ENCODE results near the gene AAMDC.
"Not testable (repeated sequence)": the region's sequence is repeated elsewhere in the genome, so short reads cannot be mapped to it uniquely, and the experiment has no call there.

AAMDC gene

GRCh38 chr11:77819921-77820564 lies 901 bp upstream of the AAMDC start:
- peak; percentile 5 to 8 for DNase-seq (ENCODE audit: low read depth in 2 of 2, low spot score in 1 of 2)

DNA sequence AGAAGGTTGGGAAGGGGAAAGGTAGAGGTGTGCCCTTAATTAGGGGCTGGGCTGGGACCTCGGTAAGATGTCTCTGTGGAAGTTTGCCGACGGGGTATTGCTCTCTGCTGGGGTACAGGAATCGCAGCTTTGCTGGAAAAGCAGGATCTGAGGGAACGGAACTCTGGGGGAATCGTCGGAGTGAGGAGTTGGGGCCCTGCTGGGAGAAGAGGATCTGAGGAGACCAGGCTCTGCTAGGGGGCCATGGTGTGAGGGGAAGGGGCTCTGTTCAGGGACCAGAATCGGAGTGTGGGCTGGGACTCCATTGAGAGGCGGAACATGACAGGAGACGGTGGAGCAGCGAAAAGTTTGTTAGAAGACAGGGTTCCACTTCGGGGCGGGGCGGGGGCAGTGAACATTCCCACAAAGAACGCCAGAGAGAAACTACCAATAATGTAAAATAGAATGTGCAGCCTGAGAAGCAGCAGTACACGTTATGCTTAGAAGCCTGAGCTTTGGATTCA lies 456 bp downstream of the AAMDC start:
- DNase-seq (ENCODE audit: low read depth in 2 of 2, low spot score in 1 of 2): peak in 1 of 2 donors; percentile 1

DNA sequence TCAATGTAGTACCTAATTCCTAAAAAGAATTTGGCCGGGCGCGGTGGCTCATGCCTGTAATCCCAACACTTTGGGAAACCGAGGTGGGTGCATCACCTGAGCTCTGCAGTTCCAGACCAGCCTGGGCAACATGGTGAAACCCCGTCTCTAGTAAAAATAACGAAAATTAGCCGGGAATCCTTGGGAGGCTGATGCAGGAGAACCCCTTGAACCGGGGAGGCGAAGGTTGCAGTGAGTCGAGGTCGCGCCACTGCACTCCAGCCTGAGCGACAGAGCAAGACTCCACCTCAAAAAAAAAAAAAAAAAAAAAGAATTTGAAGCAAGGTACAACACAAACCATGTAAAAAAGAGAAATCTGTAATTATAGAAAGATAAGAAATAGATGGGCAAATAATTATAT lies 1.2 kb downstream of the AAMDC start:
- not testable (repeated sequence) for DNase-seq (ENCODE audit: low read depth in 2 of 2, low spot score in 1 of 2)

DNA sequence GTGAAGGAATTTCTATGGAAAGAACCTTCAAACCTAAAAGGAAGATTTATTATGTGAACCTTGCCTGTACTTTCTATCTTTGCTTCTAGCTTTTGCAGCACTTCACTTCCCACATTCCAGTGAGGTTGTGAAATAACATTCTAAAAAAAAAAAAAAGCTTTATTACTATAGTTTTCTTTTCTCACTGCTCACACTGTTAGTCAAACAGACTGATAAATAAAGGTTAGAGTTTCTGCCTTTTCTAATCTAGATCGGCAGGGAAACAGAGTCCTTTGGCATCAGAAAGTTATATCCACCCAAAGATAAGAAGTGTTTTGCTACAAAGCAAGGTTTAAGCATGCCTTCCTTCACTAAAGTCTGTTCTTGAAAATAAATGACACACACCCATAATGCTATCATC lies 2.8 kb downstream of the AAMDC start:
- no peak for DNase-seq (ENCODE audit: low read depth in 2 of 2, low spot score in 1 of 2)

DNA sequence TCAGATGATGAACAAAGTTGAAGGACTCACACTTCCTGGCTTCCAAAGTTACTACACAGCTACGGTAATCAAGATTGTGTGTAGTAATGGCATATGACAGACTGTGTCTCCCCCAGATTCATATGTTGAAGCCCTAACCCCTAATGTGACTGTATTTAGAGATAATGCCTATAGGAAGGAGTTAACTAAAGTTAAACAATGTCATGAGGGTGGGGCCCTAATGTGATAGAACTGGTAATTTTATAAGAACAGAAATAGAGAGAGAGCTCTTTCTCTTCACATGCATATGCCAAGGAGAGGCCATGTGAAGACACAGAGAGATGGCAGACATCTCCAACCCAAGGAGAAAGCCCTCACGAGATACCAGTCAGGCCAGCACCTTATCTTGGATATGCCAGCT lies 8.0 kb downstream of the AAMDC start:
- DNase-seq (ENCODE audit: low read depth in 2 of 2, low spot score in 1 of 2): no peak

DNA sequence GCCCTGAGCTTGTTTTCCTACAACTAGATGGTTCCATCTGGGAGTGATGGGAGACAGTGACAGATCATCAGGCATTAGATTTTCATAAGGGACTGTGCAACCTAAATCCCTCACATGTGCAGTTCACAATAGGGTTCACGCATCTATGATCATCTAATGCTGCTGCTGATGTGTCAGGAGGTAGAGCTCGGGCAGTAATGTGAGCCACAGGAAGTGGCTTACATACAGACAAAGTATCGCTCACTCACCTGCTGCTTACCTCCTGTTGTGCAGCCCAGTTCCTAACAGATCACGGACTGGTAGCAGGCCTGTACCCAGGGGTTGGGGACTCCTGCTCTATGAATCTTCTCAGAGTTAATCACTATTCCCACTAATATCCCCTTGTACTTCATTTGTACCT lies 12.4 kb downstream of the AAMDC start:
- no peak for DNase-seq (ENCODE audit: low read depth in 2 of 2, low spot score in 1 of 2)

- DNase-seq (ENCODE audit: low read depth in 2 of 2, low spot score in 1 of 2): no peak
These were observed 21.6 kb downstream of the AAMDC start for GRCh38 chr11:77842441-77843121.

- DNase-seq (ENCODE audit: low read depth in 2 of 2, low spot score in 1 of 2): not testable (repeated sequence)
These were observed 22.8 kb downstream of the AAMDC start for GRCh38 chr11:77843700-77844099.

DNA sequence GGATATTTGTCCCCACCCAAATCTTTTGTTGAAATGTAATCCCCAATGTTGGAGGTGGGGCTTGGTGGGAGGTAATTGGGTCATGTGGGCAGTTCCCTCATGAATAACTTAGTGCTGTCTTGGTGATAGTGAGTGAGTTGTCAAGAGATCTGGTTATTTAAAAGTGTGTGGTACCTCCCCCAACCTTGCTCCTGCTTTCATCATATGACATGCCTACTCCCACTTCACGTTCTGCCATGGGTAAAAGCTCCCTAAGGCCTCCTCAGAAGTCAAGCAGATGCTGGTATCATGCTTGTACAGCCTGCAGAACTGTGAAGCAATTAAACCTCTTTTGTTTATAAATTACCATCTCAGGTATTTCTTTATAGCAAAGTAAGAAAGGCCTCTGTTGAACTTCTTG lies 30.6 kb downstream of the AAMDC start:
- no peak for DNase-seq (ENCODE audit: low read depth in 2 of 2, low spot score in 1 of 2)

DNA sequence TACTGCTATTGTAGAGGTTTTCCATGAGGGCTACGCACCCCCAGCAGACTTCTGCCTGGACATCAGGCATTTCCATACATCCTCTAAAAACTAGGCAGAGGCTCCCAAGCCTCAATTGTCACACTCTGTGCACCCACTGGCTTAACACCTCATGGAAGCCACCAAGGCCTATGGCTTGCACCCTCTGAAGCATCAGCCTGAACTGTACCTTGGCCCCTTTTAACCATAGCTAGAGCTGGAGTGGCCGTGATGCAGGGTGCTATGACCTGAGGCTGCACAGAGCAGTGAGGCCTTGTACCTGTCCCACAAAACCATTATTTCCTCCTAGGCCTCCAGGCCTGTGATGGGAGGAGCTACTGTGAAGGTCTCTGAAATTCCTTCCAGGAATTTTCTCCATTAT lies 33.9 kb downstream of the AAMDC start:
- DNase-seq (ENCODE audit: low read depth in 2 of 2, low spot score in 1 of 2): no peak

DNA sequence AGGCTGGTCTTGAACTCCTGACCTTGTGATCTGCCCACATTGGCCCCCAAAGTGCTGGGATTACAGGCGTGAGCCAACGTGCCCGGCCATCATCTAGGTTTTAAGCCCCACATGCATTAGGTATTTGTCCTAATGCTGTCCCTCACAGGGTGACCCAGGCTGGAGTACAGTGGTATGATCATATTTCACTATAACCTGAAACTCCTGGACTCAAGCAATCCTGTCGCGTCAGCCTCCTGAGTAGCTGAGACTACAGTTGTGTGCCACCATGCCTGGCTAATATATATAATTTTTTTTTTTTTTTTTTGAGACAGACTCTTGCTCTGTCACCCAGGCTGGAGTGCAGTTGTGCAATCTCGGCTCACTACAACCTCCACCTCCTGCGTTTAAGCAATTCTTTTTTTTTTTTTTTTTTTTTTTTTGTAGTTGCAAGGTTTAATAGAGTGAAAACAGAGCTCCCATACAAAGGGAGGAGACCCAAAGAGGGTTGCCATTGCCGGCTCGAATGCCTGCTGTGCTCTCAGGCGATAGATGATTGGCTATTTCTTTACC lies 37.0 kb downstream of the AAMDC start:
- DNase-seq (ENCODE audit: low read depth in 2 of 2, low spot score in 1 of 2): not testable (repeated sequence)

GRCh38 chr11:77861444-77861843 lies 40.5 kb downstream of the AAMDC start:
- DNase-seq (ENCODE audit: low read depth in 2 of 2, low spot score in 1 of 2): not testable (repeated sequence)

- DNase-seq (ENCODE audit: low read depth in 2 of 2, low spot score in 1 of 2): no peak
These were observed 44.9 kb downstream of the AAMDC start for GRCh38 chr11:77865805-77866204.

DNA sequence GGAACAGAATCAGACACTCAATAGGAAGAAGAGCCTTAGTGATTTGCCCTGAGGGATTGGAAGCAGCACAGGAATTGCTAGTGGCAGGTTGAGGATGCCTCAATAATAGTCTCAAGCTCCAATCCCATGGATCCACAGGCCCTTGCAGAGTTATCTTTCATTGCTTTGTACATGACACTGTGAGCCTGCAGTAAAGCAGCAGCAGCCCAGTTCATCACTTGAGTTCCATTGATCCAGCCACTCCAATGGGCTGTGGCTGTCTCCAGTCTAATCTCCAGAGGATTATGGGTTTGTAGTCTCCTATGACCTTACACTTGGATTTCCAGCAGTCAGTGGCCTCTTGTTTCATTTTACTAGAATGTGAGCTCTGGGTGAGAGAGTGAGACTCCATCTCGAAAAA lies 45.4 kb downstream of the AAMDC start:
- DNase-seq (ENCODE audit: low read depth in 2 of 2, low spot score in 1 of 2): no peak

GRCh38 chr11:77868744-77869143 lies 47.8 kb downstream of the AAMDC start:
- no peak for DNase-seq (ENCODE audit: low read depth in 2 of 2, low spot score in 1 of 2)

- DNase-seq (ENCODE audit: low read depth in 2 of 2, low spot score in 1 of 2): no peak
These were observed 50.9 kb downstream of the AAMDC start for GRCh38 chr11:77871855-77872254.

DNA sequence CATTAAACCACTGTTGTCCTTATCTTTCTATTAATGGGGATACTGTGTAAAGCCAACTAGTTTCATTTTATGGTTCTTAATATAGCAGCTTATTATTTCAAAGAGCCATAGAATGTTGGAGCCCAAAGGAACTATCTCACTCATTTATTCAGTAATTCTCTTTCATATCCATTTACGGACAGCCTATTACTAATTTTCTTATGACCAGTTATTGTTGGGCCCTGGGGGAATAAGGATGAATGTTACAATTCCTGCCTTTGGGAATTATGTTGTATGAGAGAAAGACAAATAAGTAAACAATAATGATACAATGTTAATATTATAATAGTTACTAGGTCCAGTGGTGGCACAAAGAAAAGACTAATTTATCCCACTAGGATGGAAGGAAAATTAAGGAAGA lies 52.4 kb downstream of the AAMDC start:
- no peak for DNase-seq (ENCODE audit: low read depth in 2 of 2, low spot score in 1 of 2)

DNA sequence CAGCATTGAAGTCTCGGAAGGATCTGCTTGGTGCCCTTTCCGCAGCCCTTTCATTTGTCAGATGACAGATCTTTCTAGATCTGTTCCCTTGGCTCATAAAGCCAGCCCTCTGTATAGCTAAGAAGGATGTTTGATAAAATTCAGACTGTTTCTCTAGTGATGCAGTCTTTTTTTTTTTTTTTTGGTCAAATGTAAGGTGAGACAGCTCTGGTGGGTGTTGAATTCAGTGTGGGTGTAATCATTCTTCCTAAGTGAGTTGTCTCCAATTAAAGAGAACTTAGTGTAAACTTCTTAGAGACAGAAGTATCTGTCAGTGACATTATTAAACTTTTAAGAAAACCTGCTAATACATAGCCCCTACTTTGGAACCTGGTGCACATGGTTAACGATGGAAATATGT lies 53.3 kb downstream of the AAMDC start:
- no peak for DNase-seq (ENCODE audit: low read depth in 2 of 2, low spot score in 1 of 2)

- DNase-seq (ENCODE audit: low read depth in 2 of 2, low spot score in 1 of 2): no peak
These were observed 55.1 kb downstream of the AAMDC start for GRCh38 chr11:77876045-77876444.

DNA sequence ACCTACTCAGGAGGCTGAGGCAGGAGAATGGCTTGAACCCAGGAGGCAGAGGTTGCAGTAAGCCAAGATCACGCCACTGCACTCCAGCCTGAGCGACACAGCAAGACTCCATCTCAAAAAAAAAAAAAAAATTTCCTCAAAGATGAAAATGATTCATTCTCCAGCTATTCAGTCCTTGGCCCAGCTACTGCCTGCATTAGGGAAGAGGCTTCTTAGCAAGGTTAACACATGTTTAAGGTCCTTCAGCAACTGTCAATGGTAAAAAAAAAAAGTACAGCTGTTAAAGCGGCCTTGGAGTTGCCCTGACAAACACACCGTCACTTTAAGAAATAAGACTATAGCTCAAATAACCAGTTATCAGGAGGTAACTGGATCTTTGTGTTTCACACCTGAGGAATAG lies 57.3 kb downstream of the AAMDC start:
- DNase-seq (ENCODE audit: low read depth in 2 of 2, low spot score in 1 of 2): not testable (repeated sequence)

DNA sequence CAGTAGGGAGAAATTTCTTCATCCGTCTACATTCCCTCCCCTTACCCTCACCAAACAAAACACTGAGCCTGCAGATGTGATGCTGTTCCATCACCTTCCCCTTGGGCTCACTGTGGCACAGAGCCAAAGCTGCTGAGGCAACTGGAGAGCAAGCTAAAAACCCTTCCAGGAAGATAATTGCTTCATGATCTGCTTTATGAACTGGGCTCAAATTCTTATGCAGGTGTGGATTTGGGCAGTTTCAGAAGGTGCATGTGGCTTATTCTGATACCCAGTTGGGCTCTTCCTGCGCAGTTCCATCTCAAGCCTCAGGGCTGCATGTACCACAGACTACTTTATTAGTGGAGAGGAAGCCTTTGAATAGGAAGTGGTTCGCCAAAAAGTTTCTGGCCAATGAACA lies 58.3 kb downstream of the AAMDC start:
- no peak for DNase-seq (ENCODE audit: low read depth in 2 of 2, low spot score in 1 of 2)

- no peak for DNase-seq (ENCODE audit: low read depth in 2 of 2, low spot score in 1 of 2)
These were observed 61.5 kb downstream of the AAMDC start for GRCh38 chr11:77882396-77882795.

GRCh38 chr11:77883775-77884174 lies 62.8 kb downstream of the AAMDC start:
- no peak for DNase-seq (ENCODE audit: low read depth in 2 of 2, low spot score in 1 of 2)

All from stimulated activated CD8-positive, alpha-beta memory T cell treated with anti-CD3 and anti-CD28 coated beads, Interleukin-4, amount 100 ng/mL, for 1 hour (primary cell).